Left kidney (tissue), 8 donors: ENCODE results near the gene GALNT4. TPM values are rescaled to one million over a fixed set of nuclear protein-coding genes. Genes with fewer than 3 reads are reported as not detected.
A peak's percentile ranks its signal among the peaks of the same experiment; 100 is the strongest.

ENCODE experiments used
- DNase-seq: peaks from one replicate; pipeline ENCODE4 v3.0.0-alpha.2; 2013
- long read RNA-seq, 8 donors: transcript quantifications; one replicate each; lab custom pipeline, GENCODE V29; 2026
- polyA plus RNA-seq: library from polyadenylated mRNA; unstranded; fragments of 120-200 nt; gene quantifications from one replicate; pipeline ENCODE4 v1.2.1, GENCODE V29; 2013; ENCODE audit not compliant: insufficient read length

Gene GALNT4
- 8.7 TPM for polyA plus RNA-seq
- long read RNA-seq, donor 1, full-length matches to known transcripts, result 16 of 16 reads
- long read RNA-seq, donor 1, partial matches to known transcripts, result 0 of 16 reads
- long read RNA-seq, donor 1, other reads (novel, unspliced or antisense), result 0 of 16 reads
- long read RNA-seq, donor 2, full-length matches to known transcripts, result 13 of 13 reads
- long read RNA-seq, donor 2, partial matches to known transcripts, result 0 of 13 reads
- long read RNA-seq, donor 2, other reads (novel, unspliced or antisense), result 0 of 13 reads
- long read RNA-seq, donor 3, full-length matches to known transcripts, result 6 of 6 reads
- long read RNA-seq, donor 3, partial matches to known transcripts, result 0 of 6 reads
- long read RNA-seq, donor 3, other reads (novel, unspliced or antisense), result 0 of 6 reads
- long read RNA-seq, donor 4, full-length matches to known transcripts, result 2 of 2 reads
- long read RNA-seq, donor 4, partial matches to known transcripts, result 0 of 2 reads
- long read RNA-seq, donor 4, other reads (novel, unspliced or antisense), result 0 of 2 reads
- long read RNA-seq, donor 5, full-length matches to known transcripts, result 14 of 14 reads
- long read RNA-seq, donor 5, partial matches to known transcripts, result 0 of 14 reads
- long read RNA-seq, donor 5, other reads (novel, unspliced or antisense), result 0 of 14 reads
- long read RNA-seq, donor 6, full-length matches to known transcripts, result 13 of 13 reads
- long read RNA-seq, donor 6, partial matches to known transcripts, result 0 of 13 reads
- long read RNA-seq, donor 6, other reads (novel, unspliced or antisense), result 0 of 13 reads
- long read RNA-seq, donor 7, full-length matches to known transcripts, result 15 of 15 reads
- long read RNA-seq, donor 7, partial matches to known transcripts, result 0 of 15 reads
- long read RNA-seq, donor 7, other reads (novel, unspliced or antisense), result 0 of 15 reads
- long read RNA-seq, donor 8, full-length matches to known transcripts, result 6 of 6 reads
- long read RNA-seq, donor 8, partial matches to known transcripts, result 0 of 6 reads
- long read RNA-seq, donor 8, other reads (novel, unspliced or antisense), result 0 of 6 reads

- DNase-seq, result peak; percentile 92
Measured at GRCh38 chr12:89524541-89525304, at the start of gene GALNT4. Gene GALNT4, minus strand, starts transcription at chr12:89524796. Its CDS starts 247 bp downstream, at chr12:89524549.

- no peak for DNase-seq
Measured at GRCh38 chr12:89573051-89573810, 48.6 kb upstream of the GALNT4 start.

- DNase-seq, result no peak
Measured at GRCh38 chr12:89571491-89572195, 47.0 kb upstream of the GALNT4 start.

- no peak for DNase-seq
Measured at GRCh38 chr12:89568484-89568883, 43.9 kb upstream of the GALNT4 start.

- no peak for DNase-seq
Measured at GRCh38 chr12:89567691-89568239, 43.2 kb upstream of the GALNT4 start.

- DNase-seq, result no peak
Measured at GRCh38 chr12:89566615-89567014, 42.0 kb upstream of the GALNT4 start.

GRCh38 chr12:89565002-89565401 is 40.4 kb upstream of the GALNT4 start:
- no peak for DNase-seq

- DNase-seq, result no peak
Measured at GRCh38 chr12:89559753-89560152, 35.2 kb upstream of the GALNT4 start.

- DNase-seq, result no peak
Measured at GRCh38 chr12:89556976-89557375, 32.4 kb upstream of the GALNT4 start.

- no peak for DNase-seq
Measured at GRCh38 chr12:89552376-89552775, 27.8 kb upstream of the GALNT4 start.

GRCh38 chr12:89551747-89552146 is 27.2 kb upstream of the GALNT4 start:
- no peak for DNase-seq

GRCh38 chr12:89547101-89547500 is 22.5 kb upstream of the GALNT4 start:
- DNase-seq, result no peak

- DNase-seq, result no peak
Measured at GRCh38 chr12:89546151-89546550, 21.6 kb upstream of the GALNT4 start.

GRCh38 chr12:89544681-89545184 is 20.1 kb upstream of the GALNT4 start:
- DNase-seq, result peak; percentile 57

GRCh38 chr12:89544022-89544421 is 19.4 kb upstream of the GALNT4 start:
- DNase-seq, result no peak

GRCh38 chr12:89542912-89543592 is 18.5 kb upstream of the GALNT4 start:
- peak; percentile 87 for DNase-seq

GRCh38 chr12:89542236-89542635 is 17.6 kb upstream of the GALNT4 start:
- DNase-seq, result no peak

GRCh38 chr12:89540586-89540985 is 16.0 kb upstream of the GALNT4 start:
- no peak for DNase-seq
